Tibial nerve (tissue), 4 donors: Measurements from ENCODE around the gene FBXL15. TPM values are rescaled to one million over a fixed set of nuclear protein-coding genes. Genes with fewer than 3 reads are reported as not detected.

ENCODE experiments used
- DNase-seq, 2 donors: peaks; one replicate each; pipeline ENCODE4 v3.0.0-alpha.2; 2019; ENCODE audit warnings: low spot score in 2 of 2
- H3K27ac ChIP-seq, 4 donors: fragments of 200-600 bp; sonication (generic) in 3 of 4; one replicate each; pipeline ENCODE4 v1.5.1; 2017 to 2019; ENCODE audit warnings: mild to moderate bottlenecking in 1 of 4
- H3K27me3 ChIP-seq, 2 donors: fragments of 200-600 bp; sonication (generic) in 1 of 2; one replicate each; pipeline versions ENCODE4 v1.5.1 to v1.6.0; 2017 to 2019
- H3K36me3 ChIP-seq, 3 donors: fragments of 200-600 bp; sonication (generic); one replicate each; pipeline ENCODE4 v1.5.1; 2018 to 2019
- H3K4me1 ChIP-seq, 4 donors: fragments of 200-600 bp; sonication (generic) in 3 of 4; one replicate each; pipeline ENCODE4 v1.5.1; 2017 to 2019
- H3K4me3 ChIP-seq, 4 donors: fragments of 200-600 bp; sonication (generic) in 3 of 4; one replicate each; pipeline ENCODE4 v1.5.1; 2017 to 2019; ENCODE audit warnings: mild to moderate bottlenecking in 1 of 4, moderate library complexity in 1 of 4
- H3K9me3 ChIP-seq, 4 donors: fragments of 200-600 bp; sonication (generic) in 3 of 4; one replicate each; pipeline ENCODE4 v1.5.1; 2017 to 2019
- EP300 ChIP-seq, 2 donors: sonication (generic); formaldehyde crosslinking; IDR thresholded peaks; one replicate each; pipeline ENCODE4 v1.6.1; 2017; ENCODE audit warnings: antibody characterized with exemption in 2 of 2, mild to moderate bottlenecking in 1 of 2
- POLR2A ChIP-seq, 2 donors: fragments of 450-650 bp; IDR thresholded peaks; one replicate each; pipeline ENCODE4 v1.6.1; 2017; ENCODE audit warnings: antibody characterized with exemption in 2 of 2, mild to moderate bottlenecking in 2 of 2, moderate library complexity in 2 of 2
- WGBS, 2 donors: methylation state at CpG; one replicate each; pipeline ENCODE4 v1.1.5; 2018; 5-methylcytosine and 5-hydroxymethylcytosine counted together
- total RNA-seq, 4 donors: library from RNA; depleted of rRNA; stranded (reverse); fragments of >200 nt; gene quantifications; one replicate each; pipeline ENCODE4 v1.1.0, GENCODE V29; 2016
- TF ChIP-seq, protein P1 (sequence below), 5 experiments: fragments of 200-600 bp in 3 of 5; fragments of 450-650 bp in 2 of 5; sonication (generic) in 3 of 5; IDR thresholded peaks; one replicate each; pipeline ENCODE4 v1.5.1; 2016 to 2019; ENCODE audit warnings: antibody characterized with exemption in 5 of 5, mild to moderate bottlenecking in 3 of 5, moderate library complexity in 2 of 5

Gene FBXL15
- total RNA-seq, 4 donors from 2014 or later, result 25.8 to 51.1 (median 46.2) TPM

DNA sequence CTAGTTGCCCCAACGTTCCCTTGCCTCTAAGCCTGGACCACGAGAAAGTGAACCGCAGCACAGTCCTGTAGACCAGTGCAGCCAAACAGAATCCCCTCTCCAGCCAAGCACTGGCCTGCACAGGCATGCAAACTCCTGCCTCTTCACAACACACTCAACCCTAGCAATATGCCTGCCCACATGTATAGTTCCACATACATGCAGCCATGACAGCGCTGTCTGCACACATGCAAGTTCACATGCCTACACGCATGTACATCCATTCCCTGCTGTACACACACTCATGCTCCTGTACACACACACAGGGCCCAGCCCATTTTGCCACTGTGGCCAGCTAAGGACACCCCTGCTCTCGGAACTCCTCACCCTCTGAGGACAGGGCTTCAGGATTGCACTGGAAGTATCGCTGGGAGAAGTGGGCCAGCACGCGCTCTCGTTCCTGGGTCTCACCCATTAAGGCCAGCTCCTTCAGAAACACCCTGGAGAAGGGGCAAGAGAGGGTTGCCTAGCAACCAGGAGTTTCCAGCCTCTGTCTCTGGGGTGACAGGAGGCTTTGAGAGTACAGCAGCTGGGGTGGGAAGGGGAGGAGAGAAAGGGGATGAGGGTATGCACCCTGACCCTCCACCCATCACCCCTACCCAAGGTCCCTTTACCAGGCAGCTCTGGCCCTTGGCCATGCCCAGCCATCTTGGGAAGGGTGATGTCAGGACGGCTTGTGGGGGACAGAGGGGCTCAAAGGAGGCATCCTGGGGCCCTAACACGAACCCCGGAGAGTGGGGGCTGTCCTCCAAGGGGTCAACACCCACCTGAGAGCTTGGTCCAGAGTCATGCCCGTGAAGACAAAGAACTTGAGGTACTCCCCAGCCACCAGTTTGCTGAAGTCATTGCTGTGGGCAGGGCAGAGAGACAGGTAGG lies 9.0 kb upstream of the FBXL15 start:
- Histone ChIP-seq H3K27me3 (peaks cover 0 to 97% of the 10 kb centered on the region in 2 donors), H3K36me3 (no peaks in the 10 kb centered on the region), H3K27ac (no peak overlapping the region), H3K4me3 (no peak overlapping the region), H3K4me1 (peaks cover 0 to 25% (median 12%) of the 10 kb centered on the region in 4 donors), H3K9me3 (no peaks in the 10 kb centered on the region)
- no peak for DNase-seq
- 80 to 85% methylated on average over 14 of the region's 14 CpGs for WGBS, 2 donors
- TF ChIP-seq POLR2A (IDR thresholded peaks at IDR 0.05) (no peak), EP300 (IDR thresholded peaks at IDR 0.05) (no peak)
- TF ChIP-seq, protein P1, sequence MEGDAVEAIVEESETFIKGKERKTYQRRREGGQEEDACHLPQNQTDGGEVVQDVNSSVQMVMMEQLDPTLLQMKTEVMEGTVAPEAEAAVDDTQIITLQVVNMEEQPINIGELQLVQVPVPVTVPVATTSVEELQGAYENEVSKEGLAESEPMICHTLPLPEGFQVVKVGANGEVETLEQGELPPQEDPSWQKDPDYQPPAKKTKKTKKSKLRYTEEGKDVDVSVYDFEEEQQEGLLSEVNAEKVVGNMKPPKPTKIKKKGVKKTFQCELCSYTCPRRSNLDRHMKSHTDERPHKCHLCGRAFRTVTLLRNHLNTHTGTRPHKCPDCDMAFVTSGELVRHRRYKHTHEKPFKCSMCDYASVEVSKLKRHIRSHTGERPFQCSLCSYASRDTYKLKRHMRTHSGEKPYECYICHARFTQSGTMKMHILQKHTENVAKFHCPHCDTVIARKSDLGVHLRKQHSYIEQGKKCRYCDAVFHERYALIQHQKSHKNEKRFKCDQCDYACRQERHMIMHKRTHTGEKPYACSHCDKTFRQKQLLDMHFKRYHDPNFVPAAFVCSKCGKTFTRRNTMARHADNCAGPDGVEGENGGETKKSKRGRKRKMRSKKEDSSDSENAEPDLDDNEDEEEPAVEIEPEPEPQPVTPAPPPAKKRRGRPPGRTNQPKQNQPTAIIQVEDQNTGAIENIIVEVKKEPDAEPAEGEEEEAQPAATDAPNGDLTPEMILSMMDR (IDR thresholded peaks at IDR 0.05), result no peak

DNA sequence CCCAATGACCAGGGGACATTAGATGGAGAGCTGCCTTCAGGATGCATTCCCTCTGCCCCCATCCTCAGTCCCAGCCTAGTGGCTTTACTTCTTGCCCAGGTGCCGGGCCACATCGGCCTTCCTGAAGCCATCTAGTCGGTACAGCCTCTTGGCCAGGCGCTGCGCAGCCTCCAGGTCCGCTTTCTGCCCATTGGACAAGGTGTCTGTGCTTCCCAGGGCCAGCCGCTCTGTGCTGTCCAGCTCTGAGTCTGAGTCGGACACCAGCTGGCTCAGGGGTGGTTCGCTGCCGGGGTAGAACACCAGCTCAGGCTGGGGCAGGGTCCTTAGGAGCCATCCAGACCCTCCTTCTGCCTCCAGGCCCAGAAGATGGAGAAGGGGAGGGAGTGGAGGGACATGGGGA lies 8.3 kb upstream of the FBXL15 start:
- 89% methylated on average over 6 to 10 of the region's 10 CpGs for WGBS, 2 donors
- H3K4me1 ChIP-seq, result peaks cover 0 to 25% (median 12%) of the 10 kb centered on the region in 4 donors
- H3K9me3 ChIP-seq, result no peaks in the 10 kb centered on the region
- H3K27ac ChIP-seq, result no peak overlapping the region
- peaks cover 0 to 97% of the 10 kb centered on the region in 2 donors for H3K27me3 ChIP-seq
- no peak for TF ChIP-seq EP300 (IDR thresholded peaks at IDR 0.05)
- TF ChIP-seq, protein P1 (IDR thresholded peaks at IDR 0.05), result no peak
- no peak for TF ChIP-seq POLR2A (IDR thresholded peaks at IDR 0.05)
- H3K36me3 ChIP-seq, result no peaks in the 10 kb centered on the region
- DNase-seq, result no peak
- H3K4me3 ChIP-seq, result no peak overlapping the region

DNA sequence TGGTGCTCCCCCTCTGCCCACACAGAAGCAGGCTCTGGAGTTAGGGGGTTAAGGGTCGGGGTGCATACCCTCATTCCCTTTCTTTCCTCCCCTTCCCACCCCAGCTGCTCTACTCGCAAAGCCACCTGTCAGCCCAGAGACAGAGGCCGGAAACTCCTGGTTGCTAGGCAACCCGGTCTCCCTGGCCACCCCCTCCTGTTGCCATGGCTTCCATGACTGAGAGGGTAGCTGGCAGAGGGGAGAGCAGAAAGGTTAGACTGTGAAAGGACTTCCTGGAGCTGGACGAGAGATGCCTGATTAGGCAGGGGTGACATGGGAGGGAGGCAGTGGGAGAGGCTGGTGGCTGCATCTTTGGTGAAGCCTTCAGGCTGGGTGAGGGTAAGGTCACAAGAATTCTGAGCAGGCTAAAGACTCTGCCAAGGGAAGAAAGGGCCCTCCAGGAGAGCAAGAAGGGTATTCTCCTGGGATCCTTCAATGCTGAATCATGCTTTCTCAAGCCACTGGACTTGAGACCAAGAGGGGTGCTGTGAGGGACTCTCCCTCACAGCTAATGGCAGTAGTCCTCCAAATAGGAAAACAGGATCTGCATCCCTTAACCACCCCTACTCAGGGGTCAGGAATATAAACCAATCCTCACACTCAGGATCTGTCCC lies 7.5 kb upstream of the FBXL15 start:
- Histone ChIP-seq H3K36me3 (no peaks in the 10 kb centered on the region), H3K27me3 (peaks cover 0 to 97% of the 10 kb centered on the region in 2 donors)
- WGBS, 2 donors, result 13 to 17% methylated on average over 5 of the region's 5 CpGs

DNA sequence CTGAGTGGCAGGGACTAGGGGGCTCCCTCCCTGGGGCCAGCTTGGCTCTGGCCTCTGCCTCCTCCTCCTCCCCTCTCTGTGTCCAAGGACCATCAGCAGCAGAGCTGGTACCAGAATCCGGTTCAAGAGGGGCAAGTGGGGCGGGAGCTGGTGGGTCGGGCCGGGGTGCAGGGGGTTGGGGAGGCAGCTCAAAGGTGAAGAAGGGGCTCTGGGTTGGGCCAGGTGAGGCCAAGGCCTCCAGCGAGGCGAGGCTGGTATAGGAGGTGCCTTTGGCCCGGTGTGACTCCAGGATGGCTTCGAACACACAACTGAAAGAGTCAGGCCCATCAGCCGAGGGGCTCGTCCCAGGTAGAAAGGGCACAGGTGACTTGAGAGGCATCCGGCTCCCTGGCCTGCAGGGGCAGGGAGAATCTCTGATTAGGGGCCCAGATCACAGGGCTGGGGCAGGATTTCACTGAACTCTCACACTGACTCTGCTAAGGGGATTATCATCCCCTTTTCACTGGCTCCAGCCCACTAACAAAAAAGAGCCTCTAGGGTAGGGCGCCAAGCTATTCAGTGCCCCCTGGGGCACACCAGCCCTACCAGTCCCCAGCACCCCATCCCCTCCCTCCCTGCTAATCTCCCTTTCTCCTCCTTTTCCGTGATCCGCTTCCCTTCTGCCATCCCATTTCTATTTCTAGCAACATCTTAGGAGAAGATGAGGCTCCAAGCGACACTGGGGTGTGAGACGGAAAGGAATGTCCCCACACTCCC lies 6.7 kb upstream of the FBXL15 start:
- DNase-seq, result no peak
- no peak overlapping the region for H3K27ac ChIP-seq
- no peaks in the 10 kb centered on the region for H3K9me3 ChIP-seq
- peaks cover 0 to 98% of the 10 kb centered on the region in 2 donors for H3K27me3 ChIP-seq
- TF ChIP-seq, protein P1 (IDR thresholded peaks at IDR 0.05), result no peak
- no peaks in the 10 kb centered on the region for H3K36me3 ChIP-seq
- 82 to 83% methylated on average over 14 to 16 of the region's 16 CpGs for WGBS, 2 donors
- H3K4me3 ChIP-seq, result no peak overlapping the region
- peaks cover 0 to 23% (median 15%) of the 10 kb centered on the region in 4 donors for H3K4me1 ChIP-seq

More for the DNA sequence above, 7.5 kb upstream of the FBXL15 start:
- H3K4me1 ChIP-seq, result peaks cover 0 to 24% (median 12%) of the 10 kb centered on the region in 4 donors
- H3K9me3 ChIP-seq, result no peaks in the 10 kb centered on the region
- no peak overlapping the region for H3K4me3 ChIP-seq
- H3K27ac ChIP-seq, result no peak overlapping the region
- DNase-seq, result no peak
- TF ChIP-seq, protein P1 (IDR thresholded peaks at IDR 0.05), result no peak
- TF ChIP-seq POLR2A (IDR thresholded peaks at IDR 0.05) (no peak), EP300 (IDR thresholded peaks at IDR 0.05) (no peak)
